GM12878 (cell line): ENCODE results near the gene TOE1. TPM values are rescaled to one million over a fixed set of nuclear protein-coding genes. Genes with fewer than 3 reads are reported as not detected.

Experiments used
- ASH2L ChIP-seq: fragments of 300-600, 200-600 bp; sonication (generic); IDR thresholded peaks from 2 replicates; pipeline ENCODE4 v1.6.1; 2017; ENCODE audit warnings: low read depth, mild to moderate bottlenecking, borderline replicate concordance
- BCL11A ChIP-seq: IDR thresholded peaks from 2 replicates; pipeline ENCODE4 v1.6.1; 2011; ENCODE audit warnings: low read depth, low read length
- EP300 ChIP-seq, 2 experiments: fragments of 150-350 bp in 1 of 2; IDR thresholded peaks; 2 replicates each; pipeline ENCODE4 v1.6.1; 2011 to 2012; ENCODE audit warnings: low read depth in 2 of 2, low read length in 2 of 2, borderline replicate concordance in 1 of 2, improper control_type of control experiment in 1 of 2, inconsistent platforms in 1 of 2; ENCODE audit not compliant: control insufficient read depth in 1 of 2
- ESRRA ChIP-seq: IDR thresholded peaks from 2 replicates; pipeline ENCODE4 v1.6.1; 2012; ENCODE audit warnings: mild to moderate bottlenecking, low read length, improper control_type of control experiment
- ETV6 ChIP-seq, 2 experiments: fragments of 450-650 bp in 1 of 2; IDR thresholded peaks in 1 of 2; conservative IDR thresholded peaks in 1 of 2; 2 replicates each; pipeline ENCODE4 v1.6.1; 2014; ENCODE audit warnings: antibody characterized with exemption in 1 of 2, borderline replicate concordance in 1 of 2, low read depth in 1 of 2, mild to moderate bottlenecking in 1 of 2, moderate library complexity in 1 of 2
- EZH2 ChIP-seq: IDR thresholded peaks from 2 replicates; pipeline ENCODE4 v1.6.1; 2012; ENCODE audit warnings: low read depth, mild to moderate bottlenecking, control low read depth, inconsistent platforms, low read length, borderline replicate concordance; ENCODE audit not compliant: control insufficient read depth
- HDAC2 ChIP-seq: fragments of 200-600 bp; sonication (generic); IDR thresholded peaks from 2 replicates; pipeline ENCODE4 v1.6.1; 2017
- IRF3 ChIP-seq: fragments of 450-650 bp; IDR thresholded peaks from 2 replicates; pipeline ENCODE4 v1.6.1; 2014; ENCODE audit warnings: mild to moderate bottlenecking
- JUNB ChIP-seq: IDR thresholded peaks from 2 replicates; pipeline ENCODE4 v1.6.1; 2016; ENCODE audit warnings: antibody characterized with exemption, mild to moderate bottlenecking
- NFIC ChIP-seq: IDR thresholded peaks from 2 replicates; pipeline ENCODE4 v1.6.1; 2012; ENCODE audit warnings: low read depth, mild to moderate bottlenecking, inconsistent platforms, low read length, moderate library complexity
- NFYA ChIP-seq: IDR thresholded peaks from 2 replicates; pipeline ENCODE4 v1.6.1; 2011; ENCODE audit warnings: low read depth, mild to moderate bottlenecking, low read length, improper control_type of control experiment, borderline replicate concordance
- POLR2A ChIP-seq: IDR thresholded peaks from 2 replicates; pipeline ENCODE4 v1.6.1; 2011; ENCODE audit warnings: low read depth, mild to moderate bottlenecking, low read length
- POU2F2 ChIP-seq: IDR thresholded peaks from 3 replicates; pipeline ENCODE4 v1.6.1; 2011; ENCODE audit warnings: low read depth, mild to moderate bottlenecking, low read length, borderline replicate concordance
- RAD51 ChIP-seq: fragments of 450-650 bp; IDR thresholded peaks from 2 replicates; pipeline ENCODE4 v1.6.1; 2016; ENCODE audit warnings: moderate library complexity, mild to moderate bottlenecking, inconsistent platforms
- RBBP5 ChIP-seq: fragments of 200-600 bp; sonication (generic); conservative IDR thresholded peaks from 2 replicates; pipeline ENCODE4 v1.6.1; 2016
- RELA ChIP-seq: fragments of 450-650 bp; IDR thresholded peaks from 2 replicates; pipeline ENCODE4 v1.8.0; 2014; ENCODE audit warnings: borderline replicate concordance; ENCODE audit not compliant: partially characterized antibody
- RUNX3 ChIP-seq: IDR thresholded peaks from 2 replicates; pipeline ENCODE4 v1.6.1; 2012; ENCODE audit warnings: low read length, inconsistent platforms
- SREBF2 ChIP-seq: IDR thresholded peaks from 2 replicates; pipeline ENCODE4 v1.6.1; 2012; ENCODE audit warnings: mild to moderate bottlenecking, low read length
- TAF1 ChIP-seq: IDR thresholded peaks from 2 replicates; pipeline ENCODE4 v1.6.1; 2011; ENCODE audit warnings: mild to moderate bottlenecking, low read depth, low read length, borderline replicate concordance
- WRNIP1 ChIP-seq: IDR thresholded peaks from 2 replicates; pipeline ENCODE4 v1.6.1; 2011; ENCODE audit warnings: low read depth, low read length, improper control_type of control experiment, borderline replicate concordance
- YBX1 ChIP-seq: fragments of 450-650 bp; IDR thresholded peaks from 2 replicates; pipeline ENCODE4 v1.6.1; 2016; ENCODE audit warnings: antibody characterized with exemption
- YY1 ChIP-seq: IDR thresholded peaks from 2 replicates; pipeline ENCODE4 v1.6.1; 2011; ENCODE audit warnings: low read depth, mild to moderate bottlenecking, low read length
- polyA plus RNA-seq, 11 experiments: library from polyadenylated mRNA; depleted of rRNA in 4 of 11; unstranded in 6 of 11; stranded (reverse) in 5 of 11; fragments of >200 nt; fragmentation: Nextera tagmentation in 4 of 11; fragmentation: Illumina TruSeq in 1 of 11; extraction: Ambion mirVana in 4 of 11; extraction: Trizol in 1 of 11; gene quantifications; 1 replicate in 1 of 11; 2 replicates in 10 of 11; pipeline versions ENCODE4 v1.2.1 to v1.2.3, GENCODE V29; 2011 to 2016; ENCODE audit warnings: inconsistent platforms in 2 of 11, missing spikeins in 2 of 11, low read depth in 1 of 11
- total RNA-seq, 4 experiments: library from RNA; depleted of rRNA in 3 of 4; stranded (reverse); fragments of >200 nt in 3 of 4; fragmentation: Illumina TruSeq in 1 of 4; extraction: Trizol in 1 of 4; gene quantifications; 2 replicates each; pipeline versions ENCODE4 v1.2.1 to v1.2.3, GENCODE V29; 2013 to 2021
- TF ChIP-seq, protein P1 (sequence below): IDR thresholded peaks from 2 replicates; pipeline ENCODE4 v1.6.1; 2011; ENCODE audit warnings: low read depth, low read length, improper control_type of control experiment, borderline replicate concordance
- TF ChIP-seq, protein P2 (sequence below): IDR thresholded peaks from 2 replicates; pipeline ENCODE4 v1.6.1; 2012; ENCODE audit warnings: improper control_type of control experiment, low read depth, low read length; ENCODE audit not compliant: insufficient replicate concordance

Gene TOE1
- total and polyA plus RNA-seq, 10 of the 15 experiments (the other 5 are each of a cell fraction or from before 2014, with no cell fraction given): 22.7 to 38.0 (median 33.3) TPM

- TF ChIP-seq ETV6 (conservative IDR thresholded peaks at IDR 0.05 in 1 of 2, IDR thresholded peaks at IDR 0.05 in 1 of 2; ENCODE audit: borderline replicate concordance in 1 of 2, low read depth in 1 of 2): no peak; a peak in 1 of 4 replicates
- TF ChIP-seq EZH2: no peak
- TF ChIP-seq RELA: peak; percentile 44
- TF ChIP-seq POLR2A: peak; percentile 97
- no peak for TF ChIP-seq NFYA
- no peak for TF ChIP-seq HDAC2
- TF ChIP-seq RBBP5: no peak
- no peak for TF ChIP-seq RAD51
- TF ChIP-seq YBX1: no peak
- no peak for TF ChIP-seq BCL11A
- peak; percentile 94 for TF ChIP-seq YY1
- TF ChIP-seq WRNIP1: no peak
- peak; percentile 57 for TF ChIP-seq RUNX3
- TF ChIP-seq JUNB: no peak
- no peak for TF ChIP-seq ESRRA
- no peak for TF ChIP-seq EP300 (IDR thresholded peaks at IDR 0.05; ENCODE audit: borderline replicate concordance in 1 of 2, control insufficient read depth in 1 of 2, low read depth in 2 of 2, low read length in 2 of 2)
- TF ChIP-seq ASH2L: peak; percentile 31; the same call in 1 of the 2 replicates
- peak; percentile 80; the same call in 1 of the 2 replicates for TF ChIP-seq TAF1
- peak; percentile 52; the same call in 2 of the 3 replicates for TF ChIP-seq POU2F2
- TF ChIP-seq, protein P1, sequence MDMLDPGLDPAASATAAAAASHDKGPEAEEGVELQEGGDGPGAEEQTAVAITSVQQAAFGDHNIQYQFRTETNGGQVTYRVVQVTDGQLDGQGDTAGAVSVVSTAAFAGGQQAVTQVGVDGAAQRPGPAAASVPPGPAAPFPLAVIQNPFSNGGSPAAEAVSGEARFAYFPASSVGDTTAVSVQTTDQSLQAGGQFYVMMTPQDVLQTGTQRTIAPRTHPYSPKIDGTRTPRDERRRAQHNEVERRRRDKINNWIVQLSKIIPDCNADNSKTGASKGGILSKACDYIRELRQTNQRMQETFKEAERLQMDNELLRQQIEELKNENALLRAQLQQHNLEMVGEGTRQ: no peak; the same call in 1 of the 2 replicates
- TF ChIP-seq, protein P2, sequence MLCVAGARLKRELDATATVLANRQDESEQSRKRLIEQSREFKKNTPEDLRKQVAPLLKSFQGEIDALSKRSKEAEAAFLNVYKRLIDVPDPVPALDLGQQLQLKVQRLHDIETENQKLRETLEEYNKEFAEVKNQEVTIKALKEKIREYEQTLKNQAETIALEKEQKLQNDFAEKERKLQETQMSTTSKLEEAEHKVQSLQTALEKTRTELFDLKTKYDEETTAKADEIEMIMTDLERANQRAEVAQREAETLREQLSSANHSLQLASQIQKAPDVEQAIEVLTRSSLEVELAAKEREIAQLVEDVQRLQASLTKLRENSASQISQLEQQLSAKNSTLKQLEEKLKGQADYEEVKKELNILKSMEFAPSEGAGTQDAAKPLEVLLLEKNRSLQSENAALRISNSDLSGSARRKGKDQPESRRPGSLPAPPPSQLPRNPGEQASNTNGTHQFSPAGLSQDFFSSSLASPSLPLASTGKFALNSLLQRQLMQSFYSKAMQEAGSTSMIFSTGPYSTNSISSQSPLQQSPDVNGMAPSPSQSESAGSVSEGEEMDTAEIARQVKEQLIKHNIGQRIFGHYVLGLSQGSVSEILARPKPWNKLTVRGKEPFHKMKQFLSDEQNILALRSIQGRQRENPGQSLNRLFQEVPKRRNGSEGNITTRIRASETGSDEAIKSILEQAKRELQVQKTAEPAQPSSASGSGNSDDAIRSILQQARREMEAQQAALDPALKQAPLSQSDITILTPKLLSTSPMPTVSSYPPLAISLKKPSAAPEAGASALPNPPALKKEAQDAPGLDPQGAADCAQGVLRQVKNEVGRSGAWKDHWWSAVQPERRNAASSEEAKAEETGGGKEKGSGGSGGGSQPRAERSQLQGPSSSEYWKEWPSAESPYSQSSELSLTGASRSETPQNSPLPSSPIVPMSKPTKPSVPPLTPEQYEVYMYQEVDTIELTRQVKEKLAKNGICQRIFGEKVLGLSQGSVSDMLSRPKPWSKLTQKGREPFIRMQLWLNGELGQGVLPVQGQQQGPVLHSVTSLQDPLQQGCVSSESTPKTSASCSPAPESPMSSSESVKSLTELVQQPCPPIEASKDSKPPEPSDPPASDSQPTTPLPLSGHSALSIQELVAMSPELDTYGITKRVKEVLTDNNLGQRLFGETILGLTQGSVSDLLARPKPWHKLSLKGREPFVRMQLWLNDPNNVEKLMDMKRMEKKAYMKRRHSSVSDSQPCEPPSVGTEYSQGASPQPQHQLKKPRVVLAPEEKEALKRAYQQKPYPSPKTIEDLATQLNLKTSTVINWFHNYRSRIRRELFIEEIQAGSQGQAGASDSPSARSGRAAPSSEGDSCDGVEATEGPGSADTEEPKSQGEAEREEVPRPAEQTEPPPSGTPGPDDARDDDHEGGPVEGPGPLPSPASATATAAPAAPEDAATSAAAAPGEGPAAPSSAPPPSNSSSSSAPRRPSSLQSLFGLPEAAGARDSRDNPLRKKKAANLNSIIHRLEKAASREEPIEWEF: no peak
- TF ChIP-seq SREBF2: no peak
- TF ChIP-seq IRF3: 0 out of 2 replicates have a peak, but pooled peaks have one; percentile 31
- no peak for TF ChIP-seq NFIC
Measured at GRCh38 chr1:45339789-45340558, at the start of gene TOE1, which contains the start of gene MUTYH (continued).
